Subcutaneous abdominal adipose tissue (tissue), 5 donors: ENCODE results near the gene LEMD3.

Experiments used
- H3K27ac ChIP-seq: one replicate; pipeline ENCODE4 v1.7.0; 2013; ENCODE audit warnings: low read depth, mild to moderate bottlenecking, inconsistent platforms, low read length, moderate library complexity
- H3K27me3 ChIP-seq, 5 donors: one replicate each; pipeline ENCODE4 v1.7.0; 2013; ENCODE audit warnings: low read length in 5 of 5, inconsistent platforms in 1 of 5; ENCODE audit not compliant: control insufficient read depth in 5 of 5, insufficient read depth in 4 of 5
- H3K36me3 ChIP-seq, 5 donors: one replicate each; pipeline ENCODE4 v1.7.0; 2013; ENCODE audit warnings: low read length in 5 of 5; ENCODE audit not compliant: control insufficient read depth in 5 of 5, insufficient read depth in 5 of 5
- H3K4me1 ChIP-seq, 5 donors: one replicate each; pipeline ENCODE4 v1.7.0; 2013; ENCODE audit warnings: low read length in 5 of 5, mild to moderate bottlenecking in 3 of 5, moderate library complexity in 1 of 5; ENCODE audit not compliant: control insufficient read depth in 5 of 5, insufficient read depth in 5 of 5
- H3K4me3 ChIP-seq, 5 donors: one replicate each; pipeline ENCODE4 v1.7.0; 2013; ENCODE audit warnings: low read length in 5 of 5, low read depth in 1 of 5
- H3K9ac ChIP-seq, 5 donors: one replicate each; pipeline ENCODE4 v1.7.0; 2013; ENCODE audit warnings: low read length in 5 of 5, mild to moderate bottlenecking in 4 of 5, moderate library complexity in 3 of 5
- H3K9me3 ChIP-seq, 5 donors: one replicate each; pipeline ENCODE4 v1.7.0; 2013; ENCODE audit warnings: low read length in 5 of 5; ENCODE audit not compliant: control insufficient read depth in 5 of 5
- donor health status: healthy.
- donor health status: healthy.
- donor health status: healthy.
- donor health status: healthy.
- donor health status: healthy.

LEMD3 gene

DNA sequence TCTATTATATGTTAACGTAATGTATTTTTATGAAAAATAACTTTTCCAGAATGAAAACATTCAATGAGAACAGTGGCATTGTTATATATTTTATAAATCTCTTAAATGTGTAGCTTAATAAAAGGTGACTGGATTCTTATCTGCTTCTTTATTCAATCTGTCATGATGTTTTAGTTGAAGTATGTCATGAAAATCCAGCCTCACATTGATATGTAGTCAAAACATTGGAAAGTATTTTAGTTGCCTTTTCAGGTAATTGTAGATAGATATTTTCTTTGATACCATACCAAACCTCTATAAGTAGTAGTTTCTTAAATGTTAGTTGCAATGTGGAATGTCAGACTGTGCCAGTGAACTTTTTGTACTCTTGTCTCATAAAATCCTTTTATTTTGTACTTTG, 67.8 kb downstream of the LEMD3 start:
- no peaks in the 10 kb centered on the region for H3K27me3 ChIP-seq
- H3K9me3 ChIP-seq: no peaks in the 10 kb centered on the region

DNA sequence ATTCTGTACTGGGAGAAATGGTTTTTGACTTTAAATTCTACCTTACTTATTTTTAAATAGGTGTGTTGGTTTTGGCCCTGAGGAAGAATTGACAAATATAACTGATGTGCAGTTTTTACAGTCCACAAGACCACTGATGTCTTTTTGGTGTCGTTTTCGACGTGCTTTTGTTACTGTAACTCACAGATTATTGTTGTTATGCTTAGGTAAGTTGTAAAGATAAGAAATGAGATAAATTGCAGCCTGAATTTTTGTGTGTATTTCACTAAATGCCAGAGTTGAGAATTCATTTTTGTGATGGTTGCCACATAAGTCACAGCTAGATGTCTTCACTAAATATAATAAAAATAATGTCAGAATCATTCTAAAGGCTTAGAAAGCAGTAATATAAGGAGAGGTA, 69.2 kb downstream of the LEMD3 start:
- Histone ChIP-seq H3K27me3 (no peaks in the 10 kb centered on the region), H3K36me3 (peaks cover 17 to 30% (median 24%) of the 10 kb centered on the region in 5 donors), H3K4me3 (no peak overlapping the region), H3K27ac (no peak overlapping the region), H3K9me3 (no peaks in the 10 kb centered on the region), H3K9ac (no peak overlapping the region), H3K4me1 (no peaks in the 10 kb centered on the region)

More for the DNA sequence above, 67.8 kb downstream of the LEMD3 start:
- Histone ChIP-seq H3K4me3 (no peak overlapping the region), H3K4me1 (peaks cover 0 to 3% (median 0%) of the 10 kb centered on the region in 5 donors), H3K27ac (no peak overlapping the region), H3K36me3 (peaks cover 11 to 18% (median 15%) of the 10 kb centered on the region in 5 donors), H3K9ac (no peak overlapping the region)

- Histone ChIP-seq H3K4me1 (no peaks in the 10 kb centered on the region), H3K9me3 (no peaks in the 10 kb centered on the region), H3K9ac (no peak overlapping the region), H3K4me3 (no peak overlapping the region), H3K36me3 (peaks cover 8 to 24% (median 23%) of the 10 kb centered on the region in 5 donors), H3K27me3 (no peaks in the 10 kb centered on the region), H3K27ac (no peak overlapping the region)
Measured at GRCh38 chr12:65248656-65249633, 79.6 kb downstream of the LEMD3 start.

DNA sequence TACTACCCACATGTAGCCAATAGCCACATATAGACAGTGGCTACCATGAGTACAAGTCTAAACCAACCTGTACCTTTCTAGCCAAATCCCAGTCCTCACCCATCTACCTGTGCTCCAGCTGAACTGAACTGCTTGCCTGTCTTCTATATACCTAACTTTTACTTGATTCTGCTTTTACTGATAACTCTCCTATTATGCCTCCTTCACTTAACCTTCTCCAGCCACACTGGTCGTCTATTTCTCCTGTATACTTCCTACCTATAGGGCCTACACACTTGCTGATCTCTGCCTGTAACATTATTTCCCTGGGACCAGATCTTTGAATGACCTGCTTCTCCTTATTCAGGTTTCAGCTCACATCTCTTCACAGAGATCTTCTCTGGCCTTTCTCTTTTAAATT, 83.1 kb downstream of the LEMD3 start:
- Histone ChIP-seq H3K27ac (no peak overlapping the region), H3K9me3 (no peaks in the 10 kb centered on the region), H3K27me3 (no peaks in the 10 kb centered on the region), H3K4me3 (no peak overlapping the region), H3K36me3 (peaks cover 0 to 7% (median 4%) of the 10 kb centered on the region in 5 donors), H3K9ac (no peak overlapping the region), H3K4me1 (no peaks in the 10 kb centered on the region)

GRCh38 chr12:65257986-65258385, 88.6 kb downstream of the LEMD3 start:
- Histone ChIP-seq H3K9ac (no peak overlapping the region), H3K4me3 (no peak overlapping the region), H3K27ac (no peak overlapping the region), H3K4me1 (no peaks in the 10 kb centered on the region), H3K9me3 (no peaks in the 10 kb centered on the region), H3K27me3 (no peaks in the 10 kb centered on the region), H3K36me3 (no peaks in the 10 kb centered on the region)

DNA sequence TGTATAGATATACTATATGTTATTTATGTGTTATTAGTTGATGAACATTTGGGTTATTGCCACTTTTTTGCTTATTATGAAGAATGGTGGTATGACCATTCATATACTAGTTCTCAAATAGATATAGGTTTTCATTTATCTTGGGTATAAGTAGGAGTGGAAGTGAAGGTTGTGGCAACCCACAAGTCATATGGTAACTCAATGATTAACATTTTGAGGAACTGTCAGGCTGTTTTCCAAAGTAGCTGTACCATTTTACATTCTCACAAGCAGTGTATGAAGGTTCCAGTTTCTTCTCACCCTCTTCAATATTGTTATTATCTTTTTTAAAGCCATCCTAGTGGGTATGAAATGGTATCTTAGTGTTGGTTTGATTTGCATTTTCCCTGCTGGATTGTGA, 90.1 kb downstream of the LEMD3 start:
- Histone ChIP-seq H3K9ac (no peak overlapping the region), H3K36me3 (no peaks in the 10 kb centered on the region), H3K4me1 (no peaks in the 10 kb centered on the region), H3K4me3 (no peak overlapping the region), H3K9me3 (no peaks in the 10 kb centered on the region), H3K27me3 (no peaks in the 10 kb centered on the region), H3K27ac (no peak overlapping the region)

GRCh38 chr12:65263777-65264176, 94.4 kb downstream of the LEMD3 start:
- no peak overlapping the region for H3K27ac ChIP-seq

GRCh38 chr12:65266408-65266807, 97.0 kb downstream of the LEMD3 start:
- Histone ChIP-seq H3K9ac (no peak overlapping the region), H3K4me3 (no peak overlapping the region), H3K4me1 (no peaks in the 10 kb centered on the region), H3K27ac (no peak overlapping the region), H3K27me3 (no peaks in the 10 kb centered on the region), H3K36me3 (no peaks in the 10 kb centered on the region), H3K9me3 (no peaks in the 10 kb centered on the region)

More at GRCh38 chr12:65263777-65264176, 94.4 kb downstream of the LEMD3 start:
- Histone ChIP-seq H3K9ac (no peak overlapping the region), H3K9me3 (no peaks in the 10 kb centered on the region), H3K4me3 (no peak overlapping the region), H3K4me1 (no peaks in the 10 kb centered on the region), H3K36me3 (no peaks in the 10 kb centered on the region), H3K27me3 (no peaks in the 10 kb centered on the region)

DNA sequence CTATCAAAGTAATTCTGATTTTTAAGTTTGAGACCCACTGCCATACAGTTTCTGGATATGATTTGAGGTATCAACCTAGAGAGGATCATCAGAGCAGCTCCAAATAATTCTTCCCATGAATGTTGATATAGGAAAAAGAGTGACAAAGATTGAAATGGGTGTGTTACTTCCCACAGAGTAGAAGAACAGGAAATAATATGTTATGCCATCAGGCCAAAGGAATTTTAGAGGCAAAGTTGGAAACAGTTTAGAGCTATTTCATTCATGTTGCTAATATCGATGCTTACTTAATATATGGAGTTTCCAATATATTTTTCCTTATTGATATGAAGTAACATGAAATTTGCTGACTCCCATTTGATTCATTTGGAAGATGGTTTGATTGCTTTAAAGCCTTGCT, 100.2 kb downstream of the LEMD3 start:
- Histone ChIP-seq H3K4me1 (no peaks in the 10 kb centered on the region), H3K27ac (no peak overlapping the region), H3K4me3 (no peak overlapping the region), H3K9me3 (no peaks in the 10 kb centered on the region), H3K27me3 (no peaks in the 10 kb centered on the region), H3K9ac (no peak overlapping the region), H3K36me3 (no peaks in the 10 kb centered on the region)

GRCh38 chr12:65274602-65275272, 105.4 kb downstream of the LEMD3 start:
- no peaks in the 10 kb centered on the region for H3K9me3 ChIP-seq
- H3K36me3 ChIP-seq: no peaks in the 10 kb centered on the region
- H3K27me3 ChIP-seq: no peaks in the 10 kb centered on the region

More at GRCh38 chr12:65274602-65275272, 105.4 kb downstream of the LEMD3 start:
- Histone ChIP-seq H3K4me1 (peaks cover 0 to 10% (median 8%) of the 10 kb centered on the region in 5 donors), H3K27ac (no peak overlapping the region), H3K9ac (no peak overlapping the region), H3K4me3 (no peak overlapping the region)
